Activated T-cell treated with anti-CD3 and anti-CD28 coated beads for 48 hours (primary cell): ENCODE measurements around the gene PYY.
A peak's percentile ranks its signal among the peaks of the same experiment; 100 is the strongest.

ENCODE experiments used
- DNase-seq: peaks from one replicate; pipeline ENCODE4 v3.0.0-alpha.2; 2020; ENCODE audit warnings: low read depth

The PYY gene

DNA sequence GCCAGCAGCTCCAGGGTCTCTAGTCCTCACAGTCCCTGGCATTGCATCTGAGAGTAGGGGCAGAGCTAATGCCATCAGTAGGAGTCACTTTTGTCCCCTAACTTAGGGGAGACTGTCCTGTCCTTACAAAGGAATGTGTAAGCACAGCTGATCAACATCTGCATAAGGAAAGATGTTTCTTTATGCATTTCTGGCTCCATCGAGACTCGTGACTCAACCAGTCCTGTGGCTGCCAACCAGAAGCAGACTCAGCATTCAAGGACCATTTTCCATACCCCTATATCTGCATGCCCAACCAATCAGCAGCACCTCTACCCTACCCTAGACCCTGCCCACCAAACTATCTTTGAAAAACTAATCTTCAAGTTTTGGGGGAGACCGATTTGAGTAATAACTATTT, 38.2 kb downstream of the PYY start:
- DNase-seq, result no peak

DNA sequence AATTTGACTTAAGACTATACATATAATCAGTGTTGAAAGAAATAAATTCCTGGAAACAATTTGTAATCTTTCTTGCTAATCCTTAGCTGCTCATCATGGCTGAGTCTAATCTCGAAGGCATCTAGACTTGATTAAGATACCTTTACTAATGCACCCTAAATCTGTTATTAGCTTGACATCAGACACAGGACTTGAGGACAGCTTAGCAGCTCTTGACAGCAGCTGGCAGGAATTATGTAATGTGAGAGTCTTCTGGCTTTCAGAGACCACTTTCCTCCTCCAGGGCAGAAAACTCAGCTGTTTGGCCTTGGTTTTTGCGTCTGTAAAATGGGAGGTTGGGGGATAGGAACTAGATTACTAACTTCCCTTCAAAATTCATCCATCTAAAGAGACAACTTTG, 39.3 kb downstream of the PYY start:
- no peak for DNase-seq

DNA sequence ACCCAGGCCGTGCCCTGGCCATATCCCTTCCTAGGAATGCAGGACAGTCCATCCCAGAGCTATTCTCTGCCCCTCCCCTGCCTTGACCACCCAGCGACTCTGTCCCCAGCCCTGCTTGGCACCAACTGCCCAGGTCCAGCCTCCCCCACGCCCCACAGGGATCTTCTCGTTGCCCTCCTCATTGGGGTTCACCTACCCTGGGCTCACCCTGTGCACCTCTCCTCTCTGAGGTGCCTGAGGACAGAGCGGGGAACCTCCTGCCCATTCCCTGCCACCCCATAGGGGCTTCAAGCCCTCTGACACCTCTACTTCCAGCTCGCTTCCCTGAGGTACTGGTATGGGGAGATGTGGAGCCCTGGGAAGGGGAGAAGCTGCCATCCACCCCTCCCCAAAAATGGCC, 40.2 kb downstream of the PYY start:
- DNase-seq, result no peak

DNA sequence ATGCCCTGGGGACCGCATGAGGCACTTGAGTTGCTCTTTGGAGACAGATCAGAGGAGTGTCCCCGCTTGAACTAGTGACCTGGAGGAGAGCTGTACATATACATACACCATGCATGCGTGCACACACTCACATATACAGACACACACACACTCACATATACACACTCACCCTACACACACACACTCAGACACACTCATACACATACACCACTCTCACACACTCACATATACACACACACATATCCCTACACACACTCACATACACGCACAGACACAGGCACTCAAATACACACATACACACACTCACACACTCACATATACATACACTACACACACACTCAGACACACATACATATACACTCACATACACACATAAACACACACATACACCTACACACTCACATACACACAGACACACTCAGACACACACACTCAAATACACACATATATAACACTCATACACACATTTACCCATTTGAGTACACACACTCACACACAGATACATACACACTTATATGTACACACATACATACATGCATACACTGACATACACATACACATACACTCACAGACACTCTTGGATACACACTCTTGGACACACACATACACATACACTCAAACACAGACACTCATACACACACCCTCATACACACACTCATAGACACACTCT, 41.0 kb downstream of the PYY start:
- no peak for DNase-seq

DNA sequence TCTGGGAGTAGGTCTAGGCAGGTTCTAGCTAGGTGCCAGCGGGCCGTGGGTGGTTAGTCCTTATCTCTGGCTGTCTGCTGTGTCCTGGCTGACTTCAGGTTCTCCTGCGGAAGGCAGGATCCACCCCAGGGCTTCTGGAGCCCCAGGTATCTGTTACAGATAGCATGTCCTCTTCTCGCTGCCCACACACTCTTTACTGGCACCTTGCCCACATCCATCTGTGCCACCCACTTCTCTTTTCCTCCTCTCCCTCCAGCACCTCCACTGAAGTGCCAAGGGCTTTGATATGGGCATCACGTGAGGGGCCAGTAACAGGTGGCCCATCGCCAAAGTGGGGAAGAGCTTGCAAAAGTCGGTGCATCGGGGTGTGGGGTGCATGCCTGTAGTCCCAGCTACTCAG, 41.8 kb downstream of the PYY start:
- no peak for DNase-seq

DNA sequence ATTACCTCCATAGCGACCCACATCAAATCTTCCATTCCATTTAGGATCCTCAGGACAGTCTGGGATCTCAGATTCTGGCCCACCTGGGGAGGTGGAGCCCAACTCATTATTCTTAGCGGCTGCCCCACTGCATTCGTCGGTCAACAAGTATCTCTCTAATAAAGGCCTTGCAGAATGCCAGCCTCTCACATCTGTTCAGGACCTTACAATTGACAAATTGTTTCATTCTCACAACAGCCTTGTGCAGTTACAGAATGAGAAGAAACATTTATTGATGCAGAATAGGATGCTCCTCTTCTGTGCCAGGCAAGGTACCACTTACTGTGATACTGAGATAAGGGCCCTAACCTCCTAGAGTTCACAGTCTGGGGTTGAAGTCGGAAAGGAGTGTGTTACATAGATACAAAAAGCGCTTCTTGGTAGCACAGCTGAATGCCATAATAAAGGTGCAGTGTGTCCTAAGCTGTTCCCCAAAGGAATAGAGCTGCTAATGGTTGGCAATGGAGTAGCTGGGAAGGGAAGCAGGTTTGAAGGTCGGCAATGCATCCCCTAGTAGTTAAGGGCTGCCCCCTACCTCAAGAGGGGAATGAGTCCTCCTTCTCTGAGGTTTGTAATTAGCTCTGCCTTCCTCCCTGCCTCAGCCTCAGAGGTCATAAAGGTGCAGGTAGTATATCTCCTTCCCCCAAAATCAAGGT, 44.1 kb downstream of the PYY start:
- DNase-seq, result no peak

DNA sequence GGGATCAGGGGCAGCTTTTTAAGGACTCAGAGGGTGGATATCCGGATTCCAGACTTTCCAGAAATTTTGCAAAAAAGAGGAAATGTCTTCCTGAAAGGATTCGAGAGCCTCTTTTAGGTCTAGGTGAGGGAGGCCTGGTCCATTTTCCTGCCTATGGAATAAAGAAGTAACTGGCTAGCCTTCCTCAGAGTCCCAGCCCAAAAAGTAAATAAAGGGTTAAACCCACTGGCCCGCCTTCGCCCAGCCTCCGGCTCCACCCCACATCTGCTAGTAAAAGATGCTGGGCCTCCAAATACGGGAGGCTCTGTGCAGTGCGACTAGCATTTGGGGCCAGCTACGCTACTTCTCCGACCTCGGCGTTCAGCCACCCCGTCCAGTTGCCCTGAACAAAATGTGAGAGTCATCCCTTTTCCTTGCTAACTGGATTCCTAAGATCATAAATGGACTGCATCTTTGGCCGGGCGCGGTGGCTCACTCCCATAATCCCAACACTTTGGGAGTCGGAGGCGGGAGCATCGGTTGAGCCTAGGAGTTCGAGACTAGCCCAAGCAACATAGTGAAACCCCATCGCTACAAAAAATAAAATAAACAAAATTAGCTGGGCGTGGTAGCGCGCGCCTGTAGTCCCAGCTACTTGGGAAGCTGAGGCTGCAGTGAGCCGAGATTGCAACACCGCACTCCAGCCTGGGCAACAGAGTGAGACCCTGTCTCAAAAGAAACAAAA, 45.6 kb downstream of the PYY start:
- DNase-seq, result peak; percentile 25

DNA sequence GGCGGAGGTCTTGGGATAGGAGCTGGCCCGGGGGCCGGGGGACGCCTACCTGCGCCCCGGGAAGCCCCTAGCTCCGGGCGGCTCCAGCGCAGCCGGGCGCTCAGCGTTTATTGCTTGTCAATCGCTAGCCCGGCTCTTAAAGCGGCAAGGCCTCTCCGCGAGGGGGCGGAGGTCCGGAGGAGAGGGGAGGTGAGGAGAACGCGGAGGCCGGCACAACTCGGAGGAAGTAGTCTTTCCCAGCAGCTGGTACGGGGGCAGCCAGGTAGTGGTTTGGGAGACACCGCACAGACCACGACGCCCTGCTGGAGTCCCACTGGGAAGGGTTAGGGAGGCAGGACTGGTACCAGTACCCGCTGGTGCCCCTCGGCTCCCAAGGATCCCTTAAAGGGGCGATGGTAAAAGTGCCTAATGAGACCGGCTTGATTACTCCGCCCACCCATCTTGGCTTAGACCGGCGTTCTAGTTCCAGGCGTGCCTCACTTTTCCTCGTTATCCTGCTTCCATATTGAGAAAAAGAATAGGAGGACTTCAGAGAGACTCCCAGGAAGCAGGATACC, 46.2 kb downstream of the PYY start, which contains the start of gene MPP2:
Gene MPP2 (minus strand): TSS at position 112 of the 557 bp plus-strand sequence. CDS start 3,076 bp downstream, outside the sequence.
- peak; percentile 41 for DNase-seq

DNA sequence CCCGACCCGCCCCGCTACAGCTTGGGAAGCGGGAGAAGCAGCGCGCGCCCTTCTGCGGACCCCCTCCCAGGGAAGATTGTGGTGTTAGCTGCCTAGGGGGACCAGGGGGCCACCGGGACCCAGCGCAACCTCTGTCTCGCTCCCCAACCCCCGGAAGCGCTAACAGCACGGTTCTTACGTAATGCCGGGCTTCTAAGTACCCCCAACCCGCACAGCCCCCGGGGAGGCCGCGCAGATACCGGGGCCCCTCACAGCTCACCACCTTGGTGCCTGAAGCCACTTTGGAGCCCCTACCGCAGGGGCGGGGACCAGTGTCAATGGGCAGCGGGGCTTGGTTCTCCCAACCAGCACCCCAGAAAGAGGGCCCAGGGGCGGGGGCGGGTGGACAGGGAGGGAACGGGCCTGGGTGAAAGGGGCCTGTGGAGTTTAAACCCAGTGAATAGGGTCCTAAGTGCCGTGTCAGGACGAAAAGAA, 46.8 kb downstream of the PYY start:
- DNase-seq, result no peak

DNA sequence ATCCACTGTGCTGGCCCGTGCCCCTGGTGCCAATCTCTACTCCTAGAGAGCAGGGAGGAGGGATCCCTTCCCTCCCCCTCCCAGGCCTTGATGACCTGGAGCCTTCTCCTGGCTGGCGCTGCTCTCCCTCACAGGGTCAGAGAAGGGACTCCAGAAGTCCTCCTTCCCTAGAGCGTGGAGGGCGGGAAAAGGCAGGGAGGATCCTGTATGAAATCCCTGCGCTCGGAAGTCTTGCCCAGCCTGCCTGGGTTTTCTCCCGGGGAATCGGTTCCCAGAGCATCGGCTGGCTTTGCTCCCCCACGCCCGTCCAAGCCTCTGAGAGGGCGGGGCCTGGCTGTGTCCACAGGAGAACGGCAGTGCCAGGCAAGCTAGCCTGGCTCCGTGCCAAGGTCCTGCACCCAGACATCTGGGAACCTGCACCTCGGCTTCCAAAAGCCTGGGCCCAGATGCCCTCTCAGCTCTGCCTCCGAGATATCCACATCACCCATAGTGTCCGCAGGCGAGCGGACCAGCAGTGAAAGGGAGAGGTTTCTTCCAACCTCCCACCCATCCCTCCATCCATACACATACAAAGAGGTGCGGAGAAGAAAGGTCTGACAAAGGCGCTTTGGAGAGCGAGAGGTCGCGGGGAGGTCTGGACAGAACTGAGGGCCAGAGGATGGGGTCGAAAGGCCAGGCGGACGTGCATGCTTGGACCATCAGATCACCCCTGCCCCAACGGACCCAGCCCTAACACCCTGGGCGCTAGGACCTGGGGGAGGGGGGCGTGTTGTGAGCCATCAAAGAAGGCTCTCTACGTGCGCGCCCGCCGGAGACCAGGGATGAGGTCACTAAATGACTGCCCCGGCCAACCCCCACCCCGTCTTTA, 47.5 kb downstream of the PYY start:
- no peak for DNase-seq

DNA sequence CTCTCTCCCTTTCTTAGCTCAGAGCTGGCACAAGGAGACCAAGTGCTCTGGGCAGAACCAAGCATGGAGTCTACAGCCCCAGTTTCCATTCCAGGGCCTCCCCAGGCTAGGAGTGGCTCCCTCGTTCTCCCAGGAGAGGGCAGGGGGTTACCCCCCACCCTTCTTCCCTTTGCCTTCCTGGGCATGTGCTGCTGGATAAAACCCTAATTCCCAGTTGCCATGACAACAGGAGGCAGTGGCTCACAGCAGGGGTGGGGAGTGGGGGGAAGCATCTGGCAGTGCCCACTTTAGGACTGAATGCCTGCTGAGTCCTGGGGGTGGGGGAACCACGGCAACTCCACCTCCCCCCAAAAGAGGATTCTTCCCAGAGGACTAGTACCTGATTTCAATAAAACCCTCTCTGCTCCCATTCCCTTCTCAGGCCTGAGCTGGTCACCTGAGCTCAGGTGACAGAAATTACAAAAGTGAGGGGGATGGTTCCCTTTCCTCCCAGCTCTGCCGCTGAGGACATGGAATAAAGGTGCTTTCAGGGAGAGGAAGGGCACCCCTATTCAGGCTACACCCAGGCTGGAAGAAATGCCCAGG, 48.2 kb downstream of the PYY start:
- no peak for DNase-seq
